Esophagus mucosa (tissue), 1 donor: ENCODE measurements around the gene TRIM62. TPM values are rescaled to one million over a fixed set of nuclear protein-coding genes. Genes with fewer than 3 reads are reported as not detected.
"Not testable (repeated sequence)": the region's sequence is repeated elsewhere in the genome, so short reads cannot be mapped to it uniquely, and the experiment has no call there.

Experiments
- ATAC-seq: fragments of 200-7000 bp; cut with Tn5 transposase; one replicate; pipeline ENCODE4 v1.9.1; 2020
- total RNA-seq: library from RNA; stranded (reverse); gene quantifications from one replicate; pipeline ENCODE4 v1.2.4, GENCODE V29; 2023
- donor health status: DM: yes; HTN: yes; CAD: no.

Gene TRIM62
- total RNA-seq, 1 donor from 2014 or later = 3.9 TPM

GRCh38 chr1:33132549-33132948, 49.3 kb downstream of the TRIM62 start:
- no peak for ATAC-seq

- no peak for ATAC-seq
Measured at GRCh38 chr1:33131191-33131590, 50.7 kb downstream of the TRIM62 start.

- peak; percentile 48 for ATAC-seq
Measured at GRCh38 chr1:33130297-33130696, 51.5 kb downstream of the TRIM62 start.

- no peak for ATAC-seq
Measured at GRCh38 chr1:33128781-33129180, 53.1 kb downstream of the TRIM62 start.

- peak; percentile 97 for ATAC-seq
Measured at GRCh38 chr1:33127001-33127823, 54.6 kb downstream of the TRIM62 start.

- ATAC-seq = no peak
Measured at GRCh38 chr1:33126411-33127000, 55.3 kb downstream of the TRIM62 start.

GRCh38 chr1:33124647-33125046, 57.2 kb downstream of the TRIM62 start:
- not testable (repeated sequence) for ATAC-seq

GRCh38 chr1:33123266-33123665, 58.6 kb downstream of the TRIM62 start:
- no peak for ATAC-seq

GRCh38 chr1:33122483-33123178, 59.2 kb downstream of the TRIM62 start:
- no peak for ATAC-seq

GRCh38 chr1:33121728-33122127, 60.1 kb downstream of the TRIM62 start:
- ATAC-seq = no peak

GRCh38 chr1:33120436-33121231, 61.2 kb downstream of the TRIM62 start:
- ATAC-seq = peak; percentile 58

- no peak for ATAC-seq
Measured at GRCh38 chr1:33119532-33120217, 62.2 kb downstream of the TRIM62 start.

GRCh38 chr1:33119050-33119449, 62.8 kb downstream of the TRIM62 start:
- ATAC-seq = no peak

GRCh38 chr1:33118274-33118673, 63.6 kb downstream of the TRIM62 start:
- no peak for ATAC-seq

GRCh38 chr1:33117440-33118085, 64.3 kb downstream of the TRIM62 start:
- ATAC-seq = no peak

GRCh38 chr1:33111965-33112364, 69.9 kb downstream of the TRIM62 start:
- ATAC-seq = peak; percentile 43

GRCh38 chr1:33110477-33110876, 71.4 kb downstream of the TRIM62 start:
- ATAC-seq = no peak

GRCh38 chr1:33100119-33100415, 81.8 kb downstream of the TRIM62 start:
- not testable (repeated sequence) for ATAC-seq

GRCh38 chr1:33099290-33100118, 82.3 kb downstream of the TRIM62 start:
- ATAC-seq = peak; percentile 74

GRCh38 chr1:33098371-33098770, 83.5 kb downstream of the TRIM62 start:
- ATAC-seq = no peak

GRCh38 chr1:33097762-33098161, 84.1 kb downstream of the TRIM62 start:
- ATAC-seq = no peak
